Right lobe of liver (tissue), 6 donors: ENCODE measurements around the gene EXT2. TPM values are rescaled to one million over a fixed set of nuclear protein-coding genes. Genes with fewer than 3 reads are reported as not detected.

ENCODE experiments used
- ATAC-seq, 4 donors: fragments of 200-7000 bp; cut with Tn5 transposase; one replicate each; pipeline ENCODE4 v1.9.1; 2020; ENCODE audit warnings: mild to moderate bottlenecking in 4 of 4, moderate library complexity in 4 of 4
- DNase-seq, 3 donors: peaks; one replicate each; pipeline ENCODE4 v3.0.0-alpha.2; 2020
- H3K27ac ChIP-seq, 3 donors: fragments of 200-600 bp; one replicate each; pipeline ENCODE4 v1.8.0; 2022
- H3K27me3 ChIP-seq, 2 donors: fragments of 200-600 bp; one replicate each; pipeline ENCODE4 v1.8.0; 2022
- H3K36me3 ChIP-seq, 4 donors: fragments of 200-600 bp; sonication (generic) in 1 of 4; one replicate each; pipeline versions ENCODE4 v1.5.1 to v1.8.0; 2017 to 2022; ENCODE audit warnings: control low read depth in 1 of 4
- H3K4me1 ChIP-seq, 4 donors: fragments of 200-600 bp; sonication (generic) in 1 of 4; one replicate each; pipeline versions ENCODE4 v1.5.1 to v1.8.0; 2017 to 2022; ENCODE audit warnings: control low read depth in 1 of 4
- H3K4me3 ChIP-seq, 3 donors: fragments of 200-600 bp; one replicate each; pipeline ENCODE4 v1.8.0; 2022
- H3K9me3 ChIP-seq, 4 donors: fragments of 200-600 bp; sonication (generic) in 1 of 4; one replicate each; pipeline versions ENCODE4 v1.5.1 to v1.8.0; 2017 to 2022; ENCODE audit warnings: control low read depth in 1 of 4
- CTCF ChIP-seq, 4 donors: fragments of 200-600 bp in 3 of 4; fragments of 450-650 bp in 1 of 4; IDR thresholded peaks; one replicate each; pipeline versions ENCODE4 v1.5.1 to v1.8.0; 2016 to 2022; ENCODE audit warnings: antibody characterized with exemption in 4 of 4, mild to moderate bottlenecking in 2 of 4
- POLR2A ChIP-seq: fragments of 450-650 bp; IDR thresholded peaks from one replicate; pipeline ENCODE4 v1.6.1; 2017; ENCODE audit warnings: antibody characterized with exemption, mild to moderate bottlenecking
- WGBS: methylation state at CpG from one replicate; pipeline ENCODE4 v1.1.6; 2018; ENCODE audit warnings: low coverage, low lambda C conversion rate; ENCODE audit not compliant: insufficient coverage; ENCODE audit errors: missing lambda C conversion rate; 5-methylcytosine and 5-hydroxymethylcytosine counted together
- intact Hi-C, 2 donors: fragments of 100-400 bp; cut with DNase I; formaldehyde crosslinking; loops; one replicate each; pipeline versions ENCODE4 v1.11.2 to v1.14.1; 2022
- long read RNA-seq: library from polyadenylated mRNA; unstranded; transcript quantifications from one replicate; pipeline ENCODE4 v2.0.0, GENCODE V29; 2019
- total RNA-seq, 6 experiments: library from RNA; depleted of rRNA in 2 of 6; stranded (reverse); fragments of >200 nt in 2 of 6; fragmentation: NEBNext Ultra II Directional in 3 of 6; extraction: Animal tissue kit (Norgen Biotek cat#: 25700) in 3 of 6; gene quantifications; one replicate each; pipeline versions ENCODE4 v1.1.0 to v1.2.4, GENCODE V29; 2016 to 2023
- donor health status: DM: no; HTN: yes; CAD: no.
- donor health status: DM: no; HTN: no; CAD: no.
- donor health status: DM: no; HTN: no; CAD: no.
- donor health status: DM: no; HTN: yes; CAD: no.
- donor health status: DM: no; HTN: yes; CAD: no.

The EXT2 gene
- 10 to 100 TPM; 21.9 to 31.3 (median 26.9) TPM for total RNA-seq
- long read RNA-seq, partial matches to known transcripts, result 3 of 5 reads
- long read RNA-seq, other reads (novel, unspliced or antisense), result 2 of 5 reads

- peak; percentile 95 to 99 (median 98) for ATAC-seq
- TF ChIP-seq CTCF (IDR thresholded peaks at IDR 0.05), result peak; percentile 84 to 94 (median 92)
- peak; percentile 78 for TF ChIP-seq POLR2A
- WGBS, result 0% methylated on average over 20 of the region's 83 CpGs
- Histone ChIP-seq H3K9me3 (no peaks in the 10 kb centered on the region), H3K4me3 (peak within 1 kb of the TSS; percentile 84 to 97 (median 85)), H3K27ac (peak within 1 kb of the TSS; percentile 62 to 77 (median 73)), H3K36me3 (peaks cover 0 to 3% (median 0%) of the 10 kb centered on the region in 4 donors), H3K27me3 (no peaks in the 10 kb centered on the region), H3K4me1 (peaks cover 0 to 8% (median 0%) of the 10 kb centered on the region in 4 donors)
- peak; percentile 93 to 94 (median 94) for DNase-seq
- intact Hi-C loops, result no loop called here
Observed at GRCh38 chr11:44095506-44096359, at the start of gene EXT2. Gene EXT2 (plus strand): TSS chr11:44095678. CDS start chr11:44107713, 12,035 bp downstream.

GRCh38 chr11:44046182-44046581 lies 49.3 kb upstream of the EXT2 start:
- ATAC-seq, result peak in 1 of 4 donors; percentile 19
- TF ChIP-seq POLR2A (no peak), CTCF (IDR thresholded peaks at IDR 0.05) (no peak)
- H3K27ac ChIP-seq, result no peak overlapping the region
- H3K9me3 ChIP-seq, result no peaks in the 10 kb centered on the region
- no peaks in the 10 kb centered on the region for H3K36me3 ChIP-seq
- 54% methylated on average over 2 of the region's 2 CpGs for WGBS
- no peak overlapping the region for H3K4me3 ChIP-seq
- no peaks in the 10 kb centered on the region for H3K27me3 ChIP-seq
- DNase-seq, result no peak
- intact Hi-C loops, result no loop called here
- H3K4me1 ChIP-seq, result no peaks in the 10 kb centered on the region

- Histone ChIP-seq H3K27ac (no peak overlapping the region), H3K4me3 (no peak overlapping the region), H3K4me1 (no peaks in the 10 kb centered on the region), H3K9me3 (no peaks in the 10 kb centered on the region), H3K27me3 (no peaks in the 10 kb centered on the region), H3K36me3 (no peaks in the 10 kb centered on the region)
- intact Hi-C loops, result no loop called here
- WGBS, result 56% methylated on average over 2 of the region's 2 CpGs
- no peak for ATAC-seq
- DNase-seq, result no peak
- no peak for TF ChIP-seq CTCF (IDR thresholded peaks at IDR 0.05)
- TF ChIP-seq POLR2A, result no peak
Observed at GRCh38 chr11:44047298-44047697, 48.2 kb upstream of the EXT2 start.

- TF ChIP-seq POLR2A (no peak), CTCF (IDR thresholded peaks at IDR 0.05) (no peak)
Observed at GRCh38 chr11:44047931-44048431, 47.5 kb upstream of the EXT2 start, which contains the start of gene ACCSL. Gene ACCSL (plus strand): TSS chr11:44047981. CDS start chr11:44048037, 56 bp downstream.

More at GRCh38 chr11:44047931-44048431, 47.5 kb upstream of the EXT2 start, which contains the start of gene ACCSL:
- Histone ChIP-seq H3K4me1 (no peaks in the 10 kb centered on the region), H3K27me3 (no peaks in the 10 kb centered on the region), H3K36me3 (no peaks in the 10 kb centered on the region), H3K4me3 (no peak within 1 kb of the TSS), H3K27ac (no peak within 1 kb of the TSS), H3K9me3 (no peaks in the 10 kb centered on the region)
- no peak for DNase-seq
- intact Hi-C loops, result no loop called here
- ATAC-seq, result no peak
- WGBS, result 80% methylated on average over 1 of the region's 12 CpGs
